ENCODE results near the gene KRTAP10-4. TPM values are rescaled to one million over a fixed set of nuclear protein-coding genes. Genes with fewer than 3 reads are reported as not detected.
"Not testable (repeated sequence)": the region's sequence is repeated elsewhere in the genome, so short reads cannot be mapped to it uniquely, and the experiment has no call there.

Gene KRTAP10-4
- total RNA-seq, 1 donor from 2014 or later, result not detected

GRCh38 chr21:44548922-44549321 is 24.6 kb upstream of the KRTAP10-4 start:
- Histone ChIP-seq H3K27ac (ENCODE audit: low read depth, low read length) (no peak overlapping the region), H3K4me2 (ENCODE audit: low read length) (no peak overlapping the region), H3K4me3 (ENCODE audit: insufficient read depth, low read depth, low read length) (no peak overlapping the region), H3K4me1 (ENCODE audit: insufficient read depth, low read length) (no peaks in the 10 kb centered on the region), H3K36me3 (ENCODE audit: insufficient read depth, low read length) (no peaks in the 10 kb centered on the region), H3K27me3 (ENCODE audit: insufficient read depth, low read length) (no peaks in the 10 kb centered on the region), H3K79me2 (ENCODE audit: insufficient read depth, low read length) (no peaks in the 10 kb centered on the region), H4K20me1 (ENCODE audit: insufficient read depth, low read length) (no peaks in the 10 kb centered on the region), H3K9me3 (ENCODE audit: insufficient read depth, low read depth, low read length) (no peaks in the 10 kb centered on the region), H3K9ac (ENCODE audit: low read length) (no peak overlapping the region), H2AFZ (ENCODE audit: low read depth, low read length) (no peak overlapping the region)
- peaks cover 1% of the 10 kb centered on the region for H3K36me3 Mint-ChIP-seq (ENCODE audit: low read depth, unreplicated experiment)
- H3K27ac Mint-ChIP-seq (ENCODE audit: unreplicated experiment), result peak overlapping the region; percentile 75
- peaks cover 15% of the 10 kb centered on the region for H3K9me3 Mint-ChIP-seq (ENCODE audit: unreplicated experiment)
- peak; percentile 2 for DNase-seq (ENCODE audit: low read depth)
- peaks cover 5% of the 10 kb centered on the region for H3K27me3 Mint-ChIP-seq (ENCODE audit: low read depth, unreplicated experiment)
- no peak for FAIRE-seq
- no peak overlapping the region for H3K4me3 Mint-ChIP-seq (ENCODE audit: unreplicated experiment)
- peaks cover 7% of the 10 kb centered on the region for H3K4me1 Mint-ChIP-seq (ENCODE audit: low read depth, unreplicated experiment)
- TF ChIP-seq EZH2 (IDR thresholded peaks at IDR 0.05; ENCODE audit: insufficient read depth, low read length) (no peak), CTCF (IDR thresholded peaks at IDR 0.05; ENCODE audit: insufficient read depth, low read depth, low read length) (no peak)

DNA sequence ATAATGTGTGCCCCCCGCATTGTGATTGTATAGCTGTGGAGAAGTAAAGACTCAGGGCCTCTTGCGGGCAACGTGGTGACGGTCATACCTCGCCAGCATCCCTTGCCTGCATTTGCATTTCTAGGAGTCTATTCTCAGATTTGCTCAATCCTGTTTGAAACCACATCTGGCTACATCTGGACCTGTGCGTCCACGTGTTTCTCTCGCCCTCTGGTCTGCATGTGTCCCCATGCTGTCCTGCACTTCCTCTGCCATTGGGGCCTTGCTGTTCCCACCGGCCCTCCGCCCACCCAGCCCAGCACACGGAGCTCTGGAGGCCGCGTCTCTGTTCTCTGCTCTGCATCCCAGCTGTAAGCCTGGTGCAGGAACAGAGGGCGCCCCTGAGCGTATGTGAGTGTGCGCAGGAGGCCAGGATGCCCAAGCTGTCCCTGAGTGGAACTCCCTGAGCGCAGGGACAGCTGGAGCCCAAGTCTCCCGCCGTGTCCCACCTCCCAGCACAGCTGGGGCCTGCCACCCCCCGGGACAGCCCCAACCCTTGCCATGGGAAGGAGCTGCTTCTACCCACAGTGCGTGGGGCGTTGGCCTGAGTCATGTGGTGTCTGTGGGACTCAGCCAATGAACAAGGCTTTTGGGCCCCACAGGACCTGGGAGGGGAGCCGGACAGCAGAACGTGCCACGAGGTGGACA is 23.9 kb upstream of the KRTAP10-4 start:
- TF ChIP-seq CTCF (IDR thresholded peaks at IDR 0.05; ENCODE audit: insufficient read depth, low read depth, low read length) (no peak), EZH2 (IDR thresholded peaks at IDR 0.05; ENCODE audit: insufficient read depth, low read length) (no peak)
- H3K9me3 Mint-ChIP-seq (ENCODE audit: unreplicated experiment), result peaks cover 15% of the 10 kb centered on the region
- no peak overlapping the region for H3K9ac ChIP-seq (ENCODE audit: low read length)
- H3K27me3 ChIP-seq (ENCODE audit: insufficient read depth, low read length), result no peaks in the 10 kb centered on the region
- H2AFZ ChIP-seq (ENCODE audit: low read depth, low read length), result no peak overlapping the region
- H3K4me3 Mint-ChIP-seq (ENCODE audit: unreplicated experiment), result no peak overlapping the region
- no peak for FAIRE-seq
- peaks cover 7% of the 10 kb centered on the region for H3K4me1 Mint-ChIP-seq (ENCODE audit: low read depth, unreplicated experiment)
- H3K27ac ChIP-seq (ENCODE audit: low read depth, low read length), result no peak overlapping the region
- H3K9me3 ChIP-seq (ENCODE audit: insufficient read depth, low read depth, low read length), result no peaks in the 10 kb centered on the region
- DNase-seq (ENCODE audit: low read depth), result no peak
- no peaks in the 10 kb centered on the region for H3K79me2 ChIP-seq (ENCODE audit: insufficient read depth, low read length)
- H3K4me1 ChIP-seq (ENCODE audit: insufficient read depth, low read length), result no peaks in the 10 kb centered on the region
- H3K36me3 ChIP-seq (ENCODE audit: insufficient read depth, low read length), result no peaks in the 10 kb centered on the region
- H3K36me3 Mint-ChIP-seq (ENCODE audit: low read depth, unreplicated experiment), result peaks cover 1% of the 10 kb centered on the region
- no peak overlapping the region for H3K4me3 ChIP-seq (ENCODE audit: insufficient read depth, low read depth, low read length)
- no peaks in the 10 kb centered on the region for H4K20me1 ChIP-seq (ENCODE audit: insufficient read depth, low read length)
- H3K27ac Mint-ChIP-seq (ENCODE audit: unreplicated experiment), result peak overlapping the region; percentile 75
- H3K4me2 ChIP-seq (ENCODE audit: low read length), result no peak overlapping the region
- peaks cover 6% of the 10 kb centered on the region for H3K27me3 Mint-ChIP-seq (ENCODE audit: low read depth, unreplicated experiment)

DNA sequence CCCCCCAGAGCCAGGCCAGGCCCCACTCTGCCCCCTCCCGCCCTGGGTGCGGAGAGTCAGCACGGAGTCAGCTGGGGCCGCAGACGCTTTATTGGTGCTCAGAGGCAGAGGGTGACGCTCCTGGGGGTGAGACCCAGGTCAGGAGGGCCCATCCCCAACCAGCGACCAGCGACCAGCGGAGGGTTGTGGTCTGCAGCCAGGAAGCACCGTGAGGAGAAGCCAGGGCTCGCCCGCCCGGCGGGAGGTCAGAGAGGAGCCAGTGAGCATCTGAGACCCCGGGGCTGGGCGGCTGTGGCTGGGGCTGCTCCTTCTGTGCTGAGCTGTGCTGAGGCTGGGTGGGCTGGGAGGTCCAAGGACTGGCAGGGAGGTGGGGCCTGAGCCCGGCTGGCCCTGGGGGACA is 23.2 kb upstream of the KRTAP10-4 start:
- H2AFZ ChIP-seq (ENCODE audit: low read depth, low read length); H3K36me3 Mint-ChIP-seq (ENCODE audit: low read depth, unreplicated experiment); H3K9me3 ChIP-seq (ENCODE audit: insufficient read depth, low read depth, low read length); H3K4me1 ChIP-seq (ENCODE audit: insufficient read depth, low read length); H3K4me3 ChIP-seq (ENCODE audit: insufficient read depth, low read depth, low read length); H3K27me3 Mint-ChIP-seq (ENCODE audit: low read depth, unreplicated experiment); H3K27ac ChIP-seq (ENCODE audit: low read depth, low read length); H3K4me2 ChIP-seq (ENCODE audit: low read length); H3K27ac Mint-ChIP-seq (ENCODE audit: unreplicated experiment); H3K9ac ChIP-seq (ENCODE audit: low read length); H3K79me2 ChIP-seq (ENCODE audit: insufficient read depth, low read length); DNase-seq (ENCODE audit: low read depth); H4K20me1 ChIP-seq (ENCODE audit: insufficient read depth, low read length); H3K27me3 ChIP-seq (ENCODE audit: insufficient read depth, low read length); H3K4me3 Mint-ChIP-seq (ENCODE audit: unreplicated experiment); FAIRE-seq; H3K4me1 Mint-ChIP-seq (ENCODE audit: low read depth, unreplicated experiment); H3K36me3 ChIP-seq (ENCODE audit: insufficient read depth, low read length): not testable (repeated sequence)
- H3K9me3 Mint-ChIP-seq (ENCODE audit: unreplicated experiment), result peaks cover 15% of the 10 kb centered on the region

All from astrocyte (in vitro differentiated cells and primary cell).